ENCODE results near the gene SAMM50.

DNA sequence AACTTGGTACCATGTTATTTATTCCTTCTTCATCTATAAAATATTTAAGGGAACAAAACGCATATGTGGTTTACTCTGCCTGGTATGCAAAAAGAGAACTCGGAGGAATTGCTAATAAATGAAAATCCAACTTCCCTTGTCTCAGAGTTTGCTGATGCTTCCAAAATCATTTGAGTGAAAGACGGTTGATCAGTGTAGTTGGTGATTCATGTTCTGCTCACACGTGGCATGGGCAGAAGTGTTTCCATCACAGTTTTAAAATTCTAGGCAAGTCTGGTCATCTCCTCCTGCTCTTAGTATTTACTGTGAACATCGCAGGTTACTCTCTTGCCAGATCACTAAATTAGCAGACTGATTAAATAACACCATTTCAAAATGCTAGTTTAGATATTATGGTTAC is 56.9 kb downstream of the SAMM50 start:
- TF ChIP-seq CTCF (IDR thresholded peaks at IDR 0.05 in 8 of 11, conservative IDR thresholded peaks at IDR 0.05 in 3 of 11) (no peak), POLR2AphosphoS5 (IDR thresholded peaks at IDR 0.05) (no peak)
